Left ventricle myocardium superior (tissue), 1 donor: ENCODE measurements around the gene ZNF827. TPM values are rescaled to one million over a fixed set of nuclear protein-coding genes. Genes with fewer than 3 reads are reported as not detected.

Experiments used
- ATAC-seq: fragments of 200-7000 bp; cut with Tn5 transposase; one replicate; pipeline ENCODE4 v1.9.1; 2020; ENCODE audit warnings: mild to moderate bottlenecking, moderate library complexity
- DNase-seq: peaks from one replicate; pipeline ENCODE4 v3.0.0-alpha.2; 2020
- intact Hi-C: fragments of 100-400 bp; cut with micrococcal nuclease; formaldehyde crosslinking; loops from one replicate; pipeline ENCODE4 v1.11.0; 2022
- total RNA-seq: library from RNA; stranded (reverse); fragmentation: NEBNext Ultra II Directional; extraction: Animal tissue kit (Norgen Biotek cat#: 25700); gene quantifications from one replicate; pipeline ENCODE4 v1.2.1, GENCODE V29; 2021
- donor health status: DM: no; HTN: yes; CAD: no; lungs with severe emphysema.

Gene ZNF827
- total RNA-seq, 1 donor from 2014 or later: 13.8 TPM

GRCh38 chr4:145898926-145899531 lies 39.6 kb downstream of the ZNF827 start:
- intact Hi-C loops: no loop called here
- ATAC-seq: no peak
- no peak for DNase-seq

- intact Hi-C loops: no loop called here
- no peak for ATAC-seq
- no peak for DNase-seq
Observed at GRCh38 chr4:145898466-145898865, 40.2 kb downstream of the ZNF827 start.

- intact Hi-C loops: no loop called here
- ATAC-seq: no peak
- no peak for DNase-seq
Observed at GRCh38 chr4:145895056-145895455, 43.6 kb downstream of the ZNF827 start.

DNA sequence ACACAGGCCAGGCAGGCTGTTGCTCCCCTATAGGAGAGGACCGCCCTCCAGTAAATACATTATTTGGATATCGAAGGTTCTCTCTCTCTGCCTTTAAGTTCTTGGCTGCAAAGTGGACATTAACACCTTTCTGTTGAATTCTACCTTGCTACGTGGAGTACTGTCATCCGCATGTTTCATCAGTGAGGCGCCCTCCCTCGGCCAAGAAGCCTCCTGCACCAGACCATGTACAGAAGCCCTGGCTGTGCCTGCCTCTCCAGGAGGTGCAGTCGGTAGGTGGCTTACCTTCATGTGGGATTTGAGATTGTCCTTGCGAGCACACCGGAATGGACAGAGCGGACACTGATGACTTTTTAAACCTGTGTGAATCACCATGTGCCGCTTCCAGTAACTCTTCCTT lies 46.7 kb downstream of the ZNF827 start:
- intact Hi-C loops: no loop called here
- ATAC-seq: no peak
- DNase-seq: no peak

- ATAC-seq (no peak), DNase-seq (no peak)
- intact Hi-C loops: no loop called here
Observed at GRCh38 chr4:145890689-145891088, 47.9 kb downstream of the ZNF827 start.

GRCh38 chr4:145888393-145888792 lies 50.2 kb downstream of the ZNF827 start:
- ATAC-seq (no peak), DNase-seq (no peak)
- intact Hi-C loops: no loop called here

DNA sequence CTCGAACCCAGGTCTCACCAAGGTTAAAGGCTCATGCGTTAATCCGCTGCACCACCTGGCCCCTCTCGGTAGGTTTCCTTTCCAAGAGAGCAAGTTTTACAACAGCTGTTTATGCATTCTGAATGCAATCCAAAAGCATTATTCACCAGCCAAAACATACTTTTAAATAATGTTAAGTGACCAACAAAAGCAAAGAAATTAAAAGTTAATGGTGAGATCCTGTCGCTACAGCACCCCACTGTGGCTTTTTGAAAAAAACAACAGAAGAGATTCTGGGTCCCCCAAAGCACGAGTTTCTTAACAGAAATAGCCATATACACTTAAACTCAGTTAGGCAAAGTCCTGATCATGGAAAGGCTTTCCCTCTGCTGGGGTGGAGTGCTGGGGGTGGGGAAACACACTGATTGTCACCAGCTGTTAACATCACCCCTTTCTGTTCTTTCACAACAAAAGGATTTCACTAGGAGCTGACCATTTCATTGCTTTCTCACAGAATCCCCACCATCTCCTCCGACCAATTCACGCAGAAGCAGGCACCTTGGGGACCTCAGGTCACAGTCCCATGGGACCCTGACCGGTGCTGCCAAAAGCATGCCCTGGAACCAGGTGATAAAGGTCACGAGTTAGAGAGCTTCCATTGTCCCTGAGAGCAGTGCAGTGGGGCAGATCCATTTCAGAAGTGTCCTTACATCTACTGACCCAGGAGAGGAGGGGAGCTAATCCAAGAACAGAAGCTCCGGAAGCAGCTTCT lies 51.2 kb downstream of the ZNF827 start:
- no peak for DNase-seq
- peak; percentile 74 for ATAC-seq
- intact Hi-C loops: no loop called here

DNA sequence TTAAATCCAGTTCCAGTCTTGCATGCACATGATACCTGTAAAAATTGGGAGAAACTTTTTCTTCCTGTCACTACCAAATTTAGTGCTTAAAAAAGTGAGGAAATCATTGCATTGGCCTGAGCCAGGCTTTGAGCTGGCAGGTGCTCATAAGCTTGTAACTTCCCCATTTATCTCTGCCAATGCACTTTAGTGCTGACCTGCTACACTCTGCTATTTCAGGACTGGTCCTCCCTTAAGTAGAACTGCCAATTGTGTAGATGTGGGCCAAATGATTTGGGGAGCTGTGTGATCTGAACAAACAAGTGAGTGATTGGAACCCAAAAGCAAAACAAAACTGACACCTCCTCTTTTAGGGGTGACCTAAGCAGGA lies 51.8 kb downstream of the ZNF827 start:
- intact Hi-C loops: no loop called here
- ATAC-seq: peak; percentile 91
- no peak for DNase-seq

DNA sequence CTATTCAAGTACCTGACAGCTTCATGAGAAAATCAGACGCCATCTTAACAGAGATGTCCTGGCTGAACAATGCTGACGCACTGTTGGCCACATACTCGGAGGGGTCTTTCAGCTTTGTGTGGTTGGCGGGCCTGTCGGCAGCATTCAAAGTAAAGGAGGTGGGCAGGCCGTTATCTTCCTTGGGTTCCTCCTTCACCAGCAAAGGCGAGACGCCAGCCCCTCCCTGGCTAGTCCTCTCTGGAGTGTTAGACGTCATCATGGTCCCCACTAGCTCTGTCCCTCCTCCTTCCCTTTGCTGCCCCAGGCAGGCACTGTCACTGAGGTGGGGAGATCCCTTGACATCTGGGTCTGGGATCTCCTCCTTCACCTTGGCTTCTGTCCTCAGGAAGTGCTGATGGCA lies 53.0 kb downstream of the ZNF827 start:
- intact Hi-C loops: no loop called here
- ATAC-seq: no peak
- no peak for DNase-seq

DNA sequence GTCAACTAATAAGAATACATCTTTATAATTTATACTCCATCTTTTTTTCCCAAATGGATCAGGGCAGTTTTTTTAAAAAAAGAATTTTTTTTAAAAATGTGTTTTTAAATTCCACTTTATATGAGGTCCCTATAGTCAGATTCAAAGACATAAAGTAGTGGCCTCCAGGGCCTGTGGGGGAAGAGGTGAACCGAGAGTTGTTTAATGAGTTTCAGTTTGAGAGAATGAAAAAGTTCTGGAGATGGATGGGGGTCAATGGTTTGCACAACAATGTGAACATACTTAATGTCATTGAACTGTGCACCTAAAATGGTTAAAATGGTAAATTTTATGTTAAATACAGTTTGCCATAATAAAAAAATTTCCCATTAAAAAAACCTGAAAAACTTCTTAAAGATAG lies 53.8 kb downstream of the ZNF827 start:
- DNase-seq: no peak
- no peak for ATAC-seq
- intact Hi-C loops: no loop called here

DNA sequence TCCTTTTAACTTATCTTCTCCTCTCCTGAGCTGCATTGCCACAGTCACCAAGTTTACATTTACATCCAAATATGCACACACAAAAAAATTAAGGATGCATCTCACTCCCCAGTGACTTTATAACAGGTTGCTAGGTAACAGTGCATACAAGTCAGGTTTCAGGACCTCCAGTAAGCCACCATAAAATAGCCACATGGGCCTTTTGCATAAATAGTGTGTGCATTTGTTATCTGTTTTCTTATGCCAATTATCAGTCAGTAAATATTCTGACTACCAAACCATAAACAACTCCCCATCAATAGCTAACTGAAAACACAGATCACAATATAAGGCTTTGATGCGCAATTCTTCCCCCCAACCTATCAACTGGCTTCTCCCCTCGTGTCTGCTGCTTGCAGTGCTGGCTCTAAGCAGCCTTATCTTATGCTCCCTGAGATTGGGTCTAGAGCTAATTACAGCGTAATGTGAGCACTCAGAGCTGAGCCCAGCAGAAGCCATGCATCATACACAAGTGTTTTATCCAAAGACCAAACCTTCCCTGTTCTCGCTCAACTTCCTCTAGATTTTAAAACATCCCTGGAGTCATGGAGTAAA lies 55.4 kb downstream of the ZNF827 start:
- no peak for DNase-seq
- intact Hi-C loops: no loop called here

GRCh38 chr4:145882604-145883003 lies 56.0 kb downstream of the ZNF827 start:
- ATAC-seq (no peak), DNase-seq (no peak)
- intact Hi-C loops: no loop called here

More for the DNA sequence above, 55.4 kb downstream of the ZNF827 start:
- ATAC-seq: no peak

- ATAC-seq: no peak
- no peak for DNase-seq
- intact Hi-C loops: no loop called here
Observed at GRCh38 chr4:145881989-145882388, 56.6 kb downstream of the ZNF827 start.

GRCh38 chr4:145881576-145881975 lies 57.0 kb downstream of the ZNF827 start:
- no peak for DNase-seq
- ATAC-seq: no peak
- intact Hi-C loops: no loop called here

DNA sequence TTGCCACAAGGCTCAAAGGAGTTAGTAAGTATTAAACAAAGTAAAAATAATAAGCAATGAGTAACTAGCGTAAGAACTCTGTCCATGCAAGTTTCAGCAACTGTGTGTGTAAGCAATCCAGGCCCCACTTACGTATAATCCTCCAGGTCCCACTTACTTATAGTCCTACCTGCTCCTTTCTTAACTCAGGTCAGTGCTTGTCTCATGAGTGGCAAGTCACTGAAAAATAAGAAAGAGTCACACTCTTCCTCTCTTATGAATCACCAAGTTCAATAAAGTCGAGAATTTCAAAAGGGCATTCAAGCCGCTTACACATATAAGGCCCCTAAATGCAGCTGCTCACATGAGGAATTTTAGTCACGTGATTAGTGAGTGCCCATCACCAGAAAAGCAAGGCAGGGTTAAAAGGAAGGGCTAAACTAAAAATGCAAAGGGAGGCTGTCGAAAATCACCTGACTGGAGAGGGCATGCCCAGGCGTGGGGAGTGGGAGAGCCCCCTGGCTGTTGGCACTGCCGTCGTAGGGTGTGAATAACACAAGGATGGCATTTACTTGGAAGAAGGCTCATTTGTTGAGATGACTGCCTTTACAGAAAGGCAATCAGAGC lies 58.2 kb downstream of the ZNF827 start:
- intact Hi-C loops: no loop called here
- ATAC-seq: no peak
- no peak for DNase-seq

DNA sequence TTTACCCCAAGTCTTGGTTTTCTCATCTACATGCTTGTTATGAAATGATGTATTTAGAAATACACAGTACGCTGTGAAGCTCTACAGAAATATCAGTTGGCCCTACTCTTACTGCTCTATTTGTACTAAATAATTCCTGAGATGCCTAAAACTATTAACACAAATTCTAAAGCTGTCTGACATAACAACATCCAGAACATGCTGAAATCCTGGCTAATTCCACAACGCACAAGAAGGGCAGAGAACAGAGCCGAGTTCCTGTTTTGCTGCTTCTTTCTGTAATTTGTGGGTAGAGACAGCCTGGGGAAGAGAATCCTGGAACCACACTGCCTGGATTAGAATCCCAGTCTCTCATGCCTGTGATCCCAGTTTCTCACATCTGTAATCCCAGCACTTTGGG lies 59.0 kb downstream of the ZNF827 start:
- intact Hi-C loops: no loop called here
- DNase-seq: no peak
- peak; percentile 76 for ATAC-seq

- peak; percentile 64 for ATAC-seq
- no peak for DNase-seq
- intact Hi-C loops: no loop called here
Observed at GRCh38 chr4:145878501-145879435, 59.9 kb downstream of the ZNF827 start.

- peak; percentile 32 for ATAC-seq
- intact Hi-C loops: no loop called here
- DNase-seq: no peak
Observed at GRCh38 chr4:145876531-145877180, 62.0 kb downstream of the ZNF827 start.

- intact Hi-C loops: no loop called here
- no peak for ATAC-seq
- no peak for DNase-seq
Observed at GRCh38 chr4:145873901-145874300, 64.7 kb downstream of the ZNF827 start.
